EH (cell line): ENCODE measurements around the gene PTPRN2.
"Not testable (repeated sequence)": the region's sequence is repeated elsewhere in the genome, so short reads cannot be mapped to it uniquely, and the experiment has no call there.

ENCODE experiments used
- DNase-seq: peaks from one replicate; pipeline ENCODE4 v3.0.0-alpha.2; 2015; ENCODE audit warnings: low read depth

PTPRN2 gene

DNA sequence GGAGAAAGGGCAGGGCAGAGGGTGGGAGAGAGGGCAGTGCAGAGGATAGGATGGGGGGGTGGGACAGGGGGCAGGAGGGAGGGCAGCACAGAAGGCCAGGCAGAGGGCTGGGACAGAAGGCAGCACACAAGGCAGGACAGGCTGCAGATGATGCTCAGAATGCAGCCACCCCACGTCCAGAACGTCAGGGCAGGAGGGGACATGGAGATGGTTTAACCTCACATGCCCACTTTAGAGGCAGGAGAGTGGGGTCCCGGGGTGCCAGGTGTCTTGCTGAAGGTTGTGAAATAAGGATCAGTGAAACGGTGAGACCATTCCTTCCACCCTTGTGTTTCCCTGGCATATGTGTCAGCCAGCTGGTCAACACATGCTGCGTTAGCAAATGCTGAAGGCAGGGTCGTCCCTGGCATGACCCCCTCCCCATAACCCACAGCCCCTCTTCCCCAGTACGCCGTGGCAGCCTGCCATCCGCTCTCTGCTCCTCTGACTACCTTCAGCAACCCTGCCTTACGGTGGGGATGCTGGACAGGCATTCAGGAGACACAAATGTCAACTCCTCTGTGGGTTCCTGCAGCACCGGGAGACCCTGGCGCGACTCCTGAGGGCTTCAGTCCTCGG lies 658.7 kb downstream of the PTPRN2 start:
- no peak for DNase-seq

DNA sequence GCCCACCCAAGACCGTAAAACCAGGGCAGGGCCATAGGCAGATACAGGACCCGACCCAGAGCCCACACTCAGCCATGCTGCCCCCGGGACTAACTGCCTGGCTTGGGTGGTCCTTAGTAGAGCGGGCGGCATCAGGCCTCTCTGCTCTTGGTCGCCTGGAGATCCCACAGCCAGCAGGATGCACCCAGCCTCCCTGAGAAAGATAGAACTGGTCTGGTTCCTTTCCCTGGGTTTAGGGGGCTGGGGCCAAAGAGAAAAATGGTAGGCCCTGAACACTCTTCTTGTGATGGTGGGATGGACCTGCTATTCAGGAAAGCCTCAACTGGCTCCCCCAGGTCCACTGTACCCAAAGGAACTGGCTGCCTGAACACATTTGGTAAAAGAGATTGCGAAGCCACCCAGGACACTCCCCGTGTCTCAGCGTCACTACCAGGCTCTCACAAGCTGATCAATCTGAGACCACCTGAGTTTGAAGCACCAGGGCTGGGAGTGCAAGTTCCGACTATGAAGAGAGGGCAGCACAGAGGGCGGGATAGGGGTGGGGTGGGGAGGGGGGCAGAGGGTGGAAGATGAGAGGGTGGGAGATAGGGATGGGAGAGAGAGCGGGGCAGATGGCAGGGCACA lies 659.3 kb downstream of the PTPRN2 start:
- DNase-seq = no peak

DNA sequence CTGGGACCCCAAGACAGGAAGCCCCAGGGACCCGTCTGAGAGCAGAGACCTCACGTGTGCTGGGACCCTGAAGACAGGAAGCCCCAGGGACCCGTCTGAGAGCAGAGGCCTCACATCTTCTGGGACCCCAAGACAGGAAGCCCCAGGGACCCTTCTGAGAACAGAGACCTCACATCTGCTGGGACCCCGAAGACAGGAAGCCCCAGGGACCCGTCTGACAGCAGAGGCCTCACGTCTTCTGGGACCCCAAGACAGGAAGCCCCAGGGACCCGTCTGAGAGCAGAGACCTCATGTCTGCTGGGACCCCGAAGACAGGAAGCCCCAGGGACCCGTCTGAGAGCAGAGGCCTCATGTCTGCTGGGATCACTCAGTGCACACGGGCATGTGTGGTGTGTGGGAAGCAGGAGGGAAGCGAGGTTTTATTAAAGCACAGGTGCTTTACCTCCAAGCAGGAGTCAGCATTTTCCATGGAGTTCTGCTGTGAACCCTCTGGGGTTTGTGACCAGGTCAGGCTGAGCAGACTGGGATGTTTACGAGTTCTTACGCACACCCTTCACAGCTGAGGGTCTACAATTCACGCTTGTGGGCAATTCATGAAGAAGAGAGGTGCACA lies 660.2 kb downstream of the PTPRN2 start:
- no peak for DNase-seq

DNA sequence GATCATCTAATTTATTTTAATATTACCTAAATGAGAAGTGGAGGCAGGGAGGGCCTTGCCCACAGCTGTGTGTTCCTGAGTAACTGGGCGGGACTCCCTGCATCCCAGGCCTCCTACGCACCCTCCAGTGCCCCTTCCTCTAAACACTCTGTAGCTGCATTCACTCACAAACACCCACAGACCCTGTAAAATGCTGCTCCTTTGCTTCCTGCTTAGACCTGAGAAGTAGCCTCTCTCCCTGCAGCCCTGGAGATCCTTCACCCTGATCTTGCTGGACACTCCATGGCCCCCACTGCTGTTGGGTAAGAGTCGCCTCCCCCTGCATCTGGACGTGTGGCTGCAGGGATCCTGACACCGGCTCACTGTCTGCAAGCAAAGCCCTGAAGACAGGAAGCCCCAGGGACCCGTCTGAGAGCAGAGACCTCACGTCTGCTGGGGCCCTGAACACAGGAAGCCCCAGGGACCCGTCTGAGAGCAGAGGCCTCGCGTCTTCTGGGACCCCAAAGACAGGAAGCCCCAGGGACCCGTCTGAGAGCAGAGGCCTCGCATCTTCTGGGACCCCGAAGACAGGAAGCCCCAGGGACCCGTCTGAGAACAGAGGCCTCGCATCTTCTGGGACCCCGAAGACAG lies 661.0 kb downstream of the PTPRN2 start:
- no peak for DNase-seq

DNA sequence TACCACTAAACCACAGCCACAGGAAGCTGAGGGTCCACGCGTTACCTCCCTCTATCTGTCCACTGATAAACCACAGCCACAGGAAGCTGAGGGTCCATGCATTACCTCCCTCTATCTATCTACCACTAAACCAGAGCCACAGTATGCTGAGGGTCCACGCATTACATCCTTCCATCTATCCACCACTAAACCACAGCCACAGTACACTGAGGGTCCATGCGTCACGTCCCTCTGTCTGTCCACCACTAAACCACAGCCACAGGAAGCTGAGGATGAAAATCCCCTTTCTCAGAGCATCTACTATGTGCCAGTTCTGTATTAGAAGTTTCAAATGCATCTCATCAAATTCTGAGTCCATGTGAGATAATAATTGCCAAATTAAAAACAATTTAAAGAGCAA lies 661.5 kb downstream of the PTPRN2 start:
- no peak for DNase-seq

DNA sequence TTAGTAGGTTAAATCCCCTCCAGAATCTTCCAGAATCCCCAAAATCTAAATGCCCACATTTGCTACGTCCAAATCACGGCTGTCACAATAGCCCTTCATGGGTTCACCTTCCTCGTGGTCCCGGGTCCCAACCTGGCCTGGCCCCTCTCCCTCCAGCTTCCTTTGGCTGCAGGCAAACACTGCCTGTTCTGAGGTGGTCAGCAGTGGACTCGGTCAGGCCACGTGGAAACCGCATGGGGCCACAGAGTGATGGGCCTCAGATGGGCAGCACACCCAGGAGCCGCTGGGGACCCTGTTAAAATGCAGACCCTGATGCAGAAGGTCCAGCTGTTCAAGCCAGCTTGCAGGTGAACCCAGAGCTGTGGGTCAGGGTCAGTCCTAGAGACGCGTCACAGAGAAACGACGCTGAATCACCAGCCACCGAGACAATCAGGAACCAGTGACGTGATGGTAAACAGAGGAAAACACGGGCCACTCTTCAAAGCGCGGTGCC lies 662.2 kb downstream of the PTPRN2 start:
- DNase-seq = no peak

DNA sequence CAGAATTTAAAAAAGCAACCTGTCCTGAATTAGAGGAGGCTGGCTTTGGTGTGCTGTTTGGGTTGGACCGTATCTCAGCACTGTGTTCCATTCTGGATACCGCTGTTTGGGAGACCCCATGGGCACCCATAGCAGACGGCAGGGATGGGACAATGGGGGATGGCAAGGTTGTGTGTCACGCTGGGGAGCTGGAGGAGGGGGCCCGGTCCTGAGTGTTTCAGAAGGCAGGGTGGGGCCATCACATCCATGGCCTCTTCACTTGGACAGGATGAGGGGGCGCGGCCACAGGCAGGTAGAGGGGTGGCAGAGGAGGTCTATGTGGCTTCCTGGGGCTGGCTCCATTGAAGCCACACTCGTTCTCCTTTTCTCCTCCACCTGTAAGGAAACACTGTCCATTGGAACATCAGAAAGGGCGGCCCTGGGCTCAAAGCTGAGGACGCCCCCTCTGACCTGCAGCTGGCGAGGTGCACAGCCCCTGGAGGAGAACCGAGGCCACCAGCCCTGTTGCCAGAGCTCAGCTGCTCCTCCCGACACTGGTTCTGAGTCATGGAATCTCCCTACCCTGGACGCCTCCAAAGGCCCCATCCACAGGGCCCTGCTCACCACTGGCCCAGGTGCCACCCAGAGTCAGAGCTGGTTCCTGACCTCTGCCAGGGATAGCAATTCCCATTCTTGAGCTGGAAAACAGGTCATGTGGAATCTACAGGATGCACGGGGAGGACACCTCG lies 663.6 kb downstream of the PTPRN2 start:
- no peak for DNase-seq

DNA sequence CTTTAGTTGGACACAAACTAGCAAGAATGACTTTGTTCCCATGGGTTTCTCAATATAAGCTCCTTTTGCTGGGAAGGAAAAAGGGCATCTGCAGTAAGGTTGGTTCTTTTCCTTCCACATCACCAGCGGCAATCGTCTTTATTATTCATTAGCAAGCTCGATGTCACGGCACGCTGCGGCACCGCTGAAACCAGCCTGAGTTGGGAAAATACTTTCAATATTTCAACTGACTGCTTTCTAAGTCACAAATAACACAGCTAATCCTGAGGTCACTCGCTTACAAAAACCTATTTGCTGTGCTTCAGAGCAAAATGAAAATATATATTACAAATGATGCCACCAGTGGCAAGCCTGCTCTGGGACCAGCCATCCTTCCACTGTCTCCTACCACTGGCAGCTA lies 665.0 kb downstream of the PTPRN2 start:
- DNase-seq = no peak

DNA sequence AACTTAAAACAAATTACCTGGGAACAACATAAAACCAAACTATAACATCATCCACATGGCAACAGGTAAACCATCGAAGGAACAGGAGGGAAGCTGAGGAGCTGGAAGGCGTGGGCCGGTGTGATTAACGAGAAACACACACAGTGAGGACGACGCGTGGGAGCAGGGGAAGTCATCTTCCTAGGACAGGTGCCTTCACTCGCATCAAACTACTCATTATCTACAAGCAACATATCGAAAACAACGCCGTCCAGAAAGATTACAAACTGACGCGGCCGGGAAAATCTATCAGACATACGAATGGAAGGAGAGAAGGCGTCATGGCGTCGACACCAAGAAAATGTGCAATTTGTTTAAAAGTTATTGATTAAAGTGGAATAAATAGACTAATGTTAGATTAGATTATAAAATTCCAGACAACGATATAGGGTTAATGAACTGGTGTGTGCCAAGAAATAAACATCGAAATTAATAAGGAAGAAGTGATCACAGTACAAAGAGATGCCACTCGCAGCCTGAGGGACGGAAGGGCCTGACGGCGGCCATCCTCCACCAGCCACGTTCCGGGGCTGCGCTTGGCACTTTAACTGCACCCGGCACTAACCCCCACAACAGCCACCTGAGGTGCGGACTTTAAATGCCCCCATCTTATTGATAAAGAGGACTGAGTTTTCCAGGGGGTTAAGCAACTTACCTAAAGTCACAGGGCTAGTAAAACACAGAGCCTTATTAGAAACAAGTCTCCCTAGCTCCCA lies 669.1 kb downstream of the PTPRN2 start:
- no peak for DNase-seq

DNA sequence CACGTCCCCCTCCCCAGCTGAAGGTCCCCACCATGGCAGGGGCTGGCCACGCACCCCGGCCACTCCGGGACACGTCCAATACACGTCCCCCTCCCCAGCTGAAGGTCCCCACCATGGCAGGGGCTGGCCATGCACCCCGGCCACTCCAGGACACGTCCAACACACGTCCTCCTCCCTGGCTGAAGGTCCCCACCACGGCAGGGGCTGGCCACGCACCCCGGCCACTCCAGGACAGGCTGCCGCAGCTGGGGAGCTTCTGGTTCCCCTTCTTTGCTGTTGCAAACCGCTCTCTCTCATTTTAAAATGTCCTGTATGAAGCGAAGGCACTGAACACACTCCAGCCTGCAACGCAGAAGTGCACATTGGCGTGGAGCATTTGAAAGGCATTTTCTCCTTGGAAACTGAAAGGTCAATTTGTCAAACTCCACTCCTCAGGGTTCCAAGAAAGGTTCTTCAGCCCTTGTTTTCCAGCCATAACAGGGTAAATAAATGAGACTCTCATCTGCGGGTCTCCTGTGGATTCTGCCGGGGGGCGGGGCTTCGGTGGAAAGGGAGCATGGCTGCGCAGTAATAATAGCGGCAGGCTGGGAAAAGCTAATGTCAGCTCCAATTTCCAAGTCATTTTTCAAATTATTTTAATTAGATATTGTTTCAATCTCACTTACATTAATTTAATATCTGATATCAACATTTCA lies 670.5 kb downstream of the PTPRN2 start:
- DNase-seq = no peak

DNA sequence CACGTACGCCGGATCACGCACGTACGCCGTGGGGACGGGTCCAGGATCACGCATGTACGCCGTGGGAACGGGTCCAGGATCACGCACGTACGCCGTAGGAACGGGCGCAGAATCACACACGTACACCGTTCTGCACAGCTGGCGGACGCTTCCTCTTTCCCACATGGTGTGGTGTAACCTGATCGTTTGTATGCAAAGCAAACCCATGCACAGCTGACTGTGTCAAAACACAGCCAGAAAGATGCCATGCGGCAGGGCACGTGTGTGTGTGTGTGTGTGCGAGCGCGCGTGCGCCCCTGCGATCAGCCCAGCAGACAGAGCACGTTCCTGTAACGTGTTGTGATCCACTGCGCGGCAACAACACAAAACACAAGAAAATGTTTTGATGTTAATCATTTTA lies 677.2 kb downstream of the PTPRN2 start:
- DNase-seq = no peak

DNA sequence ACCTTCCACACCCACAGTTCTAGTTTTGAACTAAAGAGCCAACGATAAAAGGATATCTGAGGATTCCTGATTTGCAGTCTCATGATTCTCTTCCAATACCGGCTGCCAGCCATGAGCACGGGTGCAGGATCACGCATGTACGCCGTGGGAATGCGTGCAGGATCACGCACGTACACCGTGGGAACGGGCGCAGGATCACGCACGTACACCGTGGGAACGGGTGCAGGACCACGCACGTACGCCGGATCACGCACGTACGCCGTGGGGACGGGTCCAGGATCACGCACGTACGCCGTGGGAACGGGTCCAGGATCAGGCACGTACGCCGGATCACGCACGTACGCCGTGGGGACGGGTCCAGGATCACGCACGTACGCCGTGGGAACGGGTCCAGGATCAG lies 677.6 kb downstream of the PTPRN2 start:
- DNase-seq = not testable (repeated sequence)

DNA sequence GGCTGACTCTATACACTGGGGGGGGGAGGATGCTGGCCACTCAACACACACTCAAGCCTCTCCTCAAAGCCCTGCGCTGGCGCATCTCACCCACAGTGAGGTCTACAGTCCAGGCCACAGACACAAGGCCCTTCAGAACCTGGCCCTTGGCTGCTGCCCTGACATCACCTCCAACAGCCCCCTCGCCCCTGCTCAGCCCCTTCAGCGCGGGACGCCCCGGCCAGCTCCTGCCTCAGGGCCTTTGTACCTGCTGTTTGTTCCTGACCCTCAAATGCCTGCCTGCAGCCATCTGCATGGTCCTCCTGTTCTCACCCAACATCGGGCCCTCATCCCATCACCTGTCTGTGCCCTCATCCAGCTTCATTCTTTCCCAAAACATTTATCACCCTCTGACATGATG lies 678.3 kb downstream of the PTPRN2 start:
- DNase-seq = no peak

DNA sequence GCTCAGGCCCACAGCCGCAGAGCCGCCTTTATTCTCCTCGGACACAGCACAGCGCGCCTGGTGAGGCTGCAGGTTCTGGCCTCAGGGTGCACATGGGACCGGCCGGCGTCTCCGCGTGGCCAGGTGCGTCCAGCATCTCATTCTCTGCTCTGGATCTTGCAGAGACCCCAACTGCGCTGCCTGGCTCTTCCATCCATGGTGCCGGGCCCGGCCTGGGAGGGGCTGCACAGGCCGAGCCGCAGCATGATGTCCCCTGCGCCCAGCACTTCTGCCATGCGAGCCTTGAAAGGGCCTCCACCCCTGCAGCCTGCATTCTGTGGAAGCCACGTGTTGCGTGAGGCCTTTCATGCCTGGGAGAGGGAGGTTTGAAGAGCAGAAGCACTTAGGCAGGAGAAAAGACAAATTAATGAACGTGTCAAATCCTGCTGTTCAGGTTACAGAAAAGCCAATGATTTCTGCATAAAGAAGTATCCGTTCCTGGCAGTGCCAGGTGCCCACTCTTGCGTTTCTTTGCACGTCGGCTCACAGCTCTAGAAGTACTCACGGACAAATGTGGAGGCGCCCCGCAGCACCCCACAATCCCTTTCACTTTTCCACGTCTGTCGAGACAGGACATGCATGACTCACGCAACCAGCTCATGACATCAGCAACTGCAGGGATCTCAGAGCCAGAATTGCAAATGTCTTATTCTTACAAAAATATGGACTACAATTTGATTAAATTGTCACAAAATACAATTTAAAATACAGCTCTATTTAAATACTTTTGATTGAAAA lies 679.4 kb downstream of the PTPRN2 start:
- no peak for DNase-seq

DNA sequence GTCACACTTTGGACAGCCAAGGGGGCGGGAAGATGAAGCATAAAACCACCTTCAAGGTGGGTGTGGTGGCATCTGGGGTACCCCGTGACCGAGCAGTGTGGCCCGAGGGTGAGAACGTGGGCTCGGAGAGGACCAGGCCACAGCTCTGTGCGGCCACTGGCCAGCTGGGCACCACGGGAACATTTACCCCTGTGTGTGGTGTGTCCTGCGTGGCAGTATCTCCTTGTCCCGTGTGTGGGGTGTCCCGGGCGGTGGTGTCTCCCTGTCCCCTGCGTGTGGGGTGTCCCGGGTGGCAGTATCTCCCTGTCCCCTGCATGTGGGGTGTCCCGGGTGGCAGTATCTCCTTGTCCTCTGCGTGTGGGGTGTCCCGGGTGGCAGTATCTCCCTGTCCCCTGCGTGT lies 680.5 kb downstream of the PTPRN2 start:
- DNase-seq = no peak

DNA sequence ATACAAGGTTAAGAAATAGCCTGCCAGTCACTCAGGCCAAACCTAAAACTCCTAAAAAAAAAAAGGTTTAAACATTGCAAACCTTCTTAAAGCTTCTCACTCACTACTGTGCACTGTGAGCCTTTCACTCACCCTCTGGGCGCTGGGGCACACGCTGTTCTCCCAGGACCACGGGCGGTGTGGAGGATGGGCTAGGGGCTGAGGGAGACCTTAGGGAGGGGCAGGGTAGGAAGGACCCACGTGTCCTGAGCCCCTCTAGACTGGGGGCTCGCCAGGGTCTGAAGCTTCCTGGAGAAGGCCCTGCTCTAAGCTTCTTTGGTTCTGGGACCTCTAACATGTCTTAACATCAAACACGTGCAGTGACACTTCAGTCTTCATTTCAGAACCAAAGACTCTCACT lies 681.0 kb downstream of the PTPRN2 start:
- no peak for DNase-seq

DNA sequence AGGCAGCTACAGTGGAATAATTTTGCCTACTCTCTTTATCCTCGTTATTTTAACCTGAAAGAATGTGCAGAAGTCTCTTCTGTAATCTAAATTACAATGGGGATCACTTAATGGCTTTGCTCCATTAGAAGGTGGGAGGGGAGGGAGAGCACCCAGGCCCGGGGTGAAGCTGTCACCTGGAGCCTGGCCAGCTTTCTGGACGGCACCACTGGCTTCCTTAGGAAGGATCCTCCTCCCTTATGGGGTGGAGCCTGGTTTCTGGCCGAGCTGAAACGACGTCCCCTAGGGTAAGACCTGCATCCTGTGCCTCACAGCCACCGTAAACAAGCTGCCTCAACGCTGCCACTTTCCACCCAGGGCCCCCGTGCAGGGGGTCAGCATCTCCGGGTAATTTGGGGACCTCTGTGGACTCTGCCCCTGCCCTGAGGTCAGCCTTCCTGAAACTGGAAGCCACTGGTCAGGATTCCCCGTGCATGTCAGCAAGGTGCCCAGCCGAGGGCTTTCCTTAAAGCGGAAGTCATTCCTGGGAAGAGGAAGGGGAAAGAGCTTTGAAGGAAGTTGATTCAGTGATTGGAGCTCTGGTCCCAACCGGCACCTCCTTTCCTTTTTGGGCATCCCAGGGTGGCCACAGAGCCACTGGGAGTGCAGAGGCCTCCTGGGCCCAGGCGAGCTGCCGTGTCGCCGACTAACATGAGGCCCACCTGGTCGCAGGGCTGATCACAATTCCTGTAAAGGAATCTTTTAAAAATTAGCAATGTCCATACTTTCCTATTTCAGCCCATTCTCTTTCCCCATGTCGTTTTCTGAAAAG lies 681.8 kb downstream of the PTPRN2 start:
- no peak for DNase-seq

DNA sequence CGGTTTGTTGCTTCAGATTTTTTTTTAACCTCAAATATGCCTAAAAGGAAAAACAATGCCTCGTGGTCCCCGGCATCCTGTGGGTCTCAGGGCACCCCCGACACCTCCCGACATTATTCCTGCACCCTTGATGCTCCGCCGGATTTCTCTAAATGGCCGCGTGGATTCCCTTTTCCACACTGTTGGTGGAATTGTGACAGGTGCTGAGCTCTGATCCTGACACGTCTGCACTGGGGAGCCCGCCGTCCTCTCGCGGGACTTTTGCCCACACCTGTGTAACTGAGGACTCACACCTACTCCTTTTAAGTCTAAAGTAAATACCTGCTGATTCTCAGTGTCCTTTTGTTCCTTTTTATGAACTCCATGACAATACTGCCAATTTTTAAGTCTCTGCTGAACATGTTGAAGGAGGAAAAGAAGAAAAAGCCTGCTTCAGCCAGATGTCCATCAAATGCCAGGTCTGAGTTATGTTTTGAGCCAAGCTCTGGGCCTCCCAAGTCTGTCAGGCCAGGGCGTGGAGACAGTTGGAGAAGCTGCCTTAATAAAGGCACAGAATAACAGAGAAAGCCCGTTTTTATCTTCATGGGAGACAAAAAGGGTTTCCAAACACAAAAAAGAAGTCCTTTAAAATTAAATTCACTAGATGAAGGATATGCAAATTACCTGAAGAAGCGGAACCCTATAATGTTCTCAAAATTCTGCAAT lies 682.6 kb downstream of the PTPRN2 start:
- DNase-seq = no peak
